Erythroblast (primary cell): ENCODE results near the gene ZNF383.

ENCODE experiments used
- GATA1 ChIP-seq: IDR thresholded peaks from 2 replicates; pipeline ENCODE4 v1.6.1; 2011; ENCODE audit warnings: low read depth, mild to moderate bottlenecking, control low read depth, low read length, moderate library complexity
- POLR2A ChIP-seq: IDR thresholded peaks from 2 replicates; pipeline ENCODE4 v1.6.1; 2011; ENCODE audit warnings: mild to moderate bottlenecking, low read length

DNA sequence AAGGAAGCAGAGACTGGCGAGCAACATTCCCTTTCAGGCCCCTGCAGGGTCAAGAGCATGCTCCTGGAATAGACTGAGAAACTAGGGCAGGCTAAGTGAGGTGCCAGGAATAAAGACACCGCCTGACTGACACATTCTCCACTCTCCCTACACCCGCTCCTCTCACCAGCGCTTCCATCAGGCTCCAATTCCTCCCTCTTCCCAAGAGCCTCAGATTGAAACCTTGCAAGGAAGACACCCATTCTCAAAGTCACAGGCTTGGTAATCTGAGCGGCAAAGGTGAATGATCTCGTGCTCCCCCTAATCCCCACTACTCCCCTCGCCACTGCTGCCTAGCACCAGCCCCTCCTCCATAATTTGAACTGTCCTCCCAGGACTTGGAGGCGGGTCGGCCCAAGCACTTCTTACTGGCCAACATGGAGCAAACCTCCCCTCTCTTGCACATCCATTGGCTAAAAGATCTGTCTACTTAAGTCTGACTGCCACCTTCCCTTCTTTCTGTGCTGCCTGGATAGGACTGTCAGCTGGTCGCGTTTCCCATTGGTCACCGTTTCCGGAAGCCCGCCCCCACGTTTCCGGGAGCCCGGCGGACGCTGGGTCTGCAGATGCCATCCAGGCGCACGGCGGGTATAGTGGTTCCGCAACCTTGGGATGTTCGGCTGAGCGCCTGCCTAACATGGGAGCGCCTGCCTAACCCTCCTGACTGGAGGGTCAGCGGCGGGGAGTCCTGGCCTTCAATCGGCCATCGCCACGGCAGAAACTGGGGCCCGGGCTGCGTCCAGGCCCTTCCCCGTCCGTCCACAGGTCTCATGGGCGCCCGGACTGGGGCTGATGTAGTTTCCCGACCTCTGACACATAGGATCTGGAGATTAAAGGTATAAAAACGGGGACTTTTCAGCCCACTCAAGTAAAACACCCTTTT, 33.6 kb downstream of the ZNF383 start:
- TF ChIP-seq POLR2A (no peak), GATA1 (no peak)
